Measurements from ENCODE around the gene GPC6.

- no peak for TF ChIP-seq POLR2AphosphoS5 (IDR thresholded peaks at IDR 0.05; ENCODE audit: insufficient read depth, low read depth, low read length)
- no peak for TF ChIP-seq POLR2A (IDR thresholded peaks at IDR 0.05; ENCODE audit: low read depth, low read length)
- TF ChIP-seq, protein P1, sequence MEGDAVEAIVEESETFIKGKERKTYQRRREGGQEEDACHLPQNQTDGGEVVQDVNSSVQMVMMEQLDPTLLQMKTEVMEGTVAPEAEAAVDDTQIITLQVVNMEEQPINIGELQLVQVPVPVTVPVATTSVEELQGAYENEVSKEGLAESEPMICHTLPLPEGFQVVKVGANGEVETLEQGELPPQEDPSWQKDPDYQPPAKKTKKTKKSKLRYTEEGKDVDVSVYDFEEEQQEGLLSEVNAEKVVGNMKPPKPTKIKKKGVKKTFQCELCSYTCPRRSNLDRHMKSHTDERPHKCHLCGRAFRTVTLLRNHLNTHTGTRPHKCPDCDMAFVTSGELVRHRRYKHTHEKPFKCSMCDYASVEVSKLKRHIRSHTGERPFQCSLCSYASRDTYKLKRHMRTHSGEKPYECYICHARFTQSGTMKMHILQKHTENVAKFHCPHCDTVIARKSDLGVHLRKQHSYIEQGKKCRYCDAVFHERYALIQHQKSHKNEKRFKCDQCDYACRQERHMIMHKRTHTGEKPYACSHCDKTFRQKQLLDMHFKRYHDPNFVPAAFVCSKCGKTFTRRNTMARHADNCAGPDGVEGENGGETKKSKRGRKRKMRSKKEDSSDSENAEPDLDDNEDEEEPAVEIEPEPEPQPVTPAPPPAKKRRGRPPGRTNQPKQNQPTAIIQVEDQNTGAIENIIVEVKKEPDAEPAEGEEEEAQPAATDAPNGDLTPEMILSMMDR (IDR thresholded peaks at IDR 0.05; ENCODE audit: extremely low read depth in 1 of 2, insufficient read depth in 1 of 2, low read depth in 1 of 2, low read length in 2 of 2): no peak
- TF ChIP-seq EZH2 (IDR thresholded peaks at IDR 0.05; ENCODE audit: borderline replicate concordance, low read depth, low read length, severe bottlenecking): no peak
- TF ChIP-seq FOS (IDR thresholded peaks at IDR 0.05; ENCODE audit: borderline replicate concordance, insufficient read depth, low read length): no peak
- TF ChIP-seq GATA2 (IDR thresholded peaks at IDR 0.05; ENCODE audit: insufficient read depth, insufficient read length, low read depth, low read length): no peak
Measured at GRCh38 chr13:94217370-94217769, 990.8 kb downstream of the GPC6 start.

Measured in endothelial cell of umbilical vein (primary cell).